ENCODE measurements around the gene IGDCC3.
"Not testable (repeated sequence)": the region's sequence is repeated elsewhere in the genome, so short reads cannot be mapped to it uniquely, and the experiment has no call there.

Gene IGDCC3

GRCh38 chr15:65406424-65407000 lies 28.7 kb upstream of the IGDCC3 start:
- DNase-seq (ENCODE audit: low spot score) = no peak

- no peak for DNase-seq (ENCODE audit: low spot score)
Measured at GRCh38 chr15:65405791-65406423, 28.1 kb upstream of the IGDCC3 start.

DNA sequence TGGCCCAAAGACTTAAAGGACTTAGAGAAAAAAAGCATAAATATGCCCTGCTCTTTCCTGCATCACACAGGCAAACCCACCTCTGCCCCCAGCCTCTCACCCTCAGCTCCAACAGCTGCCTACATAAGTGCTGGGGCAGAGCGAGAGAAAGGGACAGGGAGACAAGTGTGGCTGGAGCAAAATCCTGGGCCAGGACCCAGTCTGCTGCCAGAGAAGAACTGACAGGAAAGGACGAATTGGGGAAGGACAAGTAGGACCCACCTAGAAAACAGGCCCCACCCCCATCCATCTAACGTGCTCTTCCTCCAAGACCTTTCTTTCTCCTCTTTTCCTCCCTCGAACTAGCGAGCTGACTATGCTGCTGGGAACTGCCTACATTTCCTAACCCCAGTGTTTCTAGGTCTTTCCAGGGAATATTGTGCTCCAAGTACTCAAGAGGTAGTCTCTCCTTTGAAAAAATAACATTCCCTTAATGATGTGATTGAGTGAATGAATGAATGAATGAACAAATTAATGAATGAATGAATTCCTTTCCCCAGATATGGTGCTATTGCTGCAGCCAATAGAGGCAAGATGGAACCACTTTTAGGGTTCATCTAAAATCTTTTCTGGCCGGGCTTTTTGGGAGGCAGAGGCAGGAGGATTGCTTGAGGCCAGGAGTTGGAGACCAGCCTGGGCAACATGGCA lies 26.5 kb upstream of the IGDCC3 start:
- no peak for DNase-seq (ENCODE audit: low spot score)

GRCh38 chr15:65402961-65403360 lies 25.2 kb upstream of the IGDCC3 start:
- no peak for DNase-seq (ENCODE audit: low spot score)

- no peak for DNase-seq (ENCODE audit: low spot score)
Measured at GRCh38 chr15:65401611-65402240, 23.9 kb upstream of the IGDCC3 start.

DNA sequence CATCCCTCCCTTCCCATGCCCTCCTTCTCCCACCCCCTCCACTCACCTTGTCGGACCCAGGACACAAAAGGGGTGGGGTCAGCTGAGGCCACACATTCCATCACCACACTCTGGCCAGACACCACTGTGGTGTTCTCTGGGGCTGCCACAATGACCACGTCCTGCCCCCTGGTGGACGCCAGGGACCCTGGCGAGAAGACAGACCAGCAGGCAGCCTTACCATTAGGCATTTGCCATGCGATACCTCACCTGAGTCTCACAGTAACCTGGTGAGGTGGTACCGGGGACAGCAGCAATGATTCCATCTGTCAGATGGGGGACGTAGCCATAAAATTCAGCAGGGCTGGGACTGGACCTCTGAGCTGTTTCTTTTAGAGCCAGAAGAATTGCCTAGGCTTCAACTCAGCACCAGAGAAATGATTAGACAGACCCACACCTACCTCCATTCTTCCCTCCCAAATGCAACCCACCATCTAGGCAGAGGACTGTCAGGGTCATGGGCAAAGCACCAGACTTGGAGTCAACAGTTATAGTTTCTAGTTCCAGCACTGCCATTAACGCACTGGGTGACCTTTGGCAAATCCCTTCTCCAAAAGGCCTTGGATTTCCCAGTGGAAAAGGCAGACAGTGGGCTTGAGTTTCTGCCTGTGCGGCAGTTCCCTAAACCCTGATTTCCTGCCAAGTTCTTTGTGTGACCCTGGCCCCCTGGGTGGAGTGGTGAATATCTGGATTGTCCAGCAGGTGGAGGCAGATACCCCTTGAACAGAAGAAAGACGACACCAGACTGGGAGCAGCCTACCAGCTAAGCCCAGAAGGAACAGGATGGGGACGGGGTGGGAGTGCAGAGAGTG lies 23.2 kb upstream of the IGDCC3 start:
- DNase-seq (ENCODE audit: low spot score) = peak; percentile 93

DNA sequence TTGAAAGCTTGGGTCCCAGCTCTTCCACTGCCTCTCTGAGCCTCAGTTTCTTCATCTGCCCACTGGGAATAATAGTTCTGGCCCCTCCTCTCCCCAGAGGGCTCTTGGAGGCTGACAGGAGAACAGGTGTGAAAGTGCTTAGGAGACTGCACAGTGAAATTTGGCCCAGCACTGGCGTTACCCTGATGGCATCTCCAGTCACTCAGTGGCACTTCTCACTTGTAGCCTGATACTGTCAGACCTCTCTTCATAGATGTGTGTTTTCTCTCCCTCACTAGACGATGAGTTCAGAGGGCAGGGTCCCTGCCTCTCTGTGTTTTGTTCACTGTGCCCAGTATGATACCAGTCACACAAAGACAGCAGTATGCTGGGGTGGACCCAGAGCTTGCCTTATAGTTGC lies 22.2 kb upstream of the IGDCC3 start:
- no peak for DNase-seq (ENCODE audit: low spot score)

DNA sequence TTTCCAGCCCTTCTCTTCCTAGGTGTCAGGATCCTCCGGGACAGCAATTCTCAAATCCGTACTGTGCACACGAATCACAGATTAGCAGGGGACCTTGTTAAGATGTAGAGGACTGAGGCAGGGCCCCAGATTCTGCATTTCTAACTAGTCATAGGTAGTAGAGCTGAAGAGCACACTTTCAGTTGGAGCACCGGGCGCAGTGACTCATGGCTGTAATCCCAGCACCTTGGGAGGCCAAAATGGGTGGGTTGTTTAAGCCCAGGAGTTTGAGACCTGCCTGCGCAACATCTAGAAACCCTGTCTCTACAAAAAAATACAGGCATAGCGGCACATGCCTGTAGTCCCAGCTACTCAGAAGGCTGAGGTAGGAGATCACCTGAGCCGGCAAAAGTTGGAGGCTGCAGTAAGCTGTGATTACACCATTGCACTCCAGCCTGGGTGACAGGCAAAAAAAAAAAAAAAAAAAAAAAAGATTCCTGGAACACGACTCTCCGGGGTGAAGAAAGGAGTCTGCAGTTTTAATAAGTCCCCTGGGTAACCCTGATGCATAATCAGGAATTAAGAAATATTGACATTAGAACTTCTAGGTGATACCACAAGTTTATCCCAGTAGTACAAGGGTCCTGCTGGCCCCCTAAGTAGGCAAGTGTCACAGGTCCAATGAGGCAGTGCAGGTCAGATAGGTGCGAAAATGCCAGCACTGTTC lies 21.4 kb upstream of the IGDCC3 start:
- no peak for DNase-seq (ENCODE audit: low spot score)

DNA sequence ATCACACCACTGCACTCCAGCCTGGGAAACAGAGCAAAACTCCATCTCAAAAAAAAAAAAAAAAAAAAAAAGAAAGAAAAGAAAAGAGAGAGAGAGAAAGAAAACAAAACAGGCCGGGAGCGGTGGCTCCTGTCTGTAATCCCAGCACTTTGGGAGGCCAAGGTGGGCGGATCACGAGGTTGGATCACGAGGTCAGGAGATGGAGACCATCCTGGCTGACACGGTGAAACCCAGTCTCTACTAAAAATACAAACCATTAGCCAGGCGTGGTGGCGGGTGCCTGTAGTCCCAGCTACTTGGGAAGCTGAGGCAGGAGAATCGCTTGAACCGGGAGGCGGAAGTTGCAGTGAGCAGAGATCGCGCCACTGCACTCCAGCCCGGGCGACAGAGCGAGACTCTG lies 20.7 kb upstream of the IGDCC3 start:
- not testable (repeated sequence) for DNase-seq (ENCODE audit: low spot score)

DNA sequence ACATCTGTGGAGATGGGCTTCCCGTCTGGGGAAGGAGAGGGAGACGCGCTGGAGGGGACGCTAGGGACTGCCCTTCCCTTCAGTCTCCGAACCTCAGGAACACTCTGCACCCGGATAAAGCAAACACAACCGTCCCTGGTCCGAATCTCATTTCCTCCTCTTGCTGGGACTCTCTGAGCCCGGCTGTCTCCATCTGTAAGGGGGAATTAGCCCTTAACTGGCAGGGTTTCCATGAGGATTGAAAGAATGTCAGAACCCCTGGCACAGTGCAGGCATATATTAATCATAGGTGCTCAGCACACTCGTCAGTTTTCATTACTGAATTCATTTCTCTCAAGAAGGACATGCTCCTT lies 19.1 kb upstream of the IGDCC3 start:
- DNase-seq (ENCODE audit: low spot score) = no peak

GRCh38 chr15:65396283-65396964 lies 18.6 kb upstream of the IGDCC3 start:
- DNase-seq (ENCODE audit: low spot score) = no peak

GRCh38 chr15:65395567-65396202 lies 17.9 kb upstream of the IGDCC3 start:
- DNase-seq (ENCODE audit: low spot score) = no peak

DNA sequence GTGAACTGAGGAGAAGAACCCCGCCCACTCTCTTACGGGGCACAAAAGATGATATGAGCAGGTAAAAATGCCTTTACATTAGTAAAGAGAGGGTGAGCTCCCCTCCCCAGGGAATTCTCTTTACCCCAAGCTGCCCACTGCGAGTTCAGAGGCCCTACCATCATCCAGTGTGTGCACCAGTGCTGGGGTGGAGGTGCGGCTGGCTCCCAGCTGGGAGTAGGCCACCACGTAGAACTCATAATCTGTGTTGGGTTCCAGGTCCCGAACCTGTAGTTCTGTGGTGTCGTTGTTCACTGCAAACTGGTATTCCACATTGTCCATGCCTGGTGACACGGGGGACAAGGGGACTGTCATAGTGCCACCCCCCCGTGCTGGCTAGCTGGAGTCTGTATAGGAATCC lies 17.1 kb upstream of the IGDCC3 start:
- no peak for DNase-seq (ENCODE audit: low spot score)

- no peak for DNase-seq (ENCODE audit: low spot score)
Measured at GRCh38 chr15:65394280-65394789, 16.5 kb upstream of the IGDCC3 start.

- no peak for DNase-seq (ENCODE audit: low spot score)
Measured at GRCh38 chr15:65393557-65393956, 15.8 kb upstream of the IGDCC3 start.

- no peak for DNase-seq (ENCODE audit: low spot score)
Measured at GRCh38 chr15:65393091-65393490, 15.3 kb upstream of the IGDCC3 start.

DNA sequence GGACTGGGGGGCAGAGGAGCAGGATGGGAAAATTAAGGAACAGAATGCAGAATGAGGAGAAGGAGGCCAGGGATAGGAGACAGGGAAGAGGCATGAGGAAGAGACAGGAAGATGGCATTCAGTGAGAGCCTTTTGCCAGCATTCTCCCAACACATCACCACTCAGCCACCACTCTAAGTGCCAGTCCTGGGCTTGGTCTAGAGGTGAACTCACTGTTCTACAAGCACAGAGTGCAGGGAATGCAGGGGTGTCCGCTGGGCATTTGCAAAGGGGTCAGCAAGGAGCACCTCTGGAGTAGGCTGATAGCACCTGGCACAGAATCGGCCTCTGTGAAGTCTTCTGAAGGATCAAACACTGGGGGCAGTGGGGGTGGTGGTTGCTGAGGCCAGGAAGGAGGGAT lies 14.6 kb upstream of the IGDCC3 start:
- no peak for DNase-seq (ENCODE audit: low spot score)

GRCh38 chr15:65391732-65392131 lies 13.9 kb upstream of the IGDCC3 start:
- DNase-seq (ENCODE audit: low spot score) = no peak

DNA sequence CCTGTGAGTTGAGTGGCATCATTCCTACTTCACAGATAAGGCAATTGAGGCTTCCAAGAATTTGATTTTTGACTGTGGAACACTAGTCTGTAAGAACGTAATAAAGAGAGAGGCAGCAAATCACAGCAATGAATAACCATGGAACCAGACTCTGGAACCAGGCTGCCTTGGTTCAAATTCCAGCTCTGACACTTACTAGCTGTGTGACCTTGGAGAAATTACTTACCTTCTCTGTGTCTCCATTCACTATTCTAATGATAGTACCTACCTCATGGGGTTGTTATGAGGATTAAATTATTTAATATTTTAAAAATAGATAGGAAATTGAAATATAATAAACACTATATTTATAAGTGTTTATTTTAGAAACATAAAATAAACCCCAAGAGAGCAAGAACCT lies 12.6 kb upstream of the IGDCC3 start:
- DNase-seq (ENCODE audit: low spot score) = no peak

DNA sequence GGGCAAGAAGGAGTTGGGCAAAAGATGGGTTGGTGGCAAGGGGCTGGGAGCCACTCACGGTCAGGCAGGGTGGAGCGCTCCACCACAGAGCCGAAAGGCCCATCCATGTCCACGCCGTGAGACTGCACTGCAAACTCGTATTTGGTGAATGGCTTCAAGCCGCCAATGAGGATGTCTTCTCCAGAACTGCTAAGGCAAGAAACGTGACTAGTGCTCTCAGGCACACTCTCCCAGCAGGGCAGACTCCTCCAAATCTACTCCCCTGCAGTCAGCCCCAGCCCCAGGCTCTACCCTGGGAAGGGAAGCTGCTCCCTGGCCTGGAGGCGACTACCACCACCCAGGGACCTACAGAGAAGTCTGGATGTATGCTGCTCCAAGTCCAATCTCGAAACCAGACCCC lies 11.4 kb upstream of the IGDCC3 start:
- no peak for DNase-seq (ENCODE audit: low spot score)

All from AG08395 (cell line).